Hematopoietic multipotent progenitor cell treated with erythropoietin and hydrocortisone succinate and interleukin-3 and kit ligand, for 8 days (in vitro differentiated cells): Measurements from ENCODE around the gene PITPNC1.
"Not testable (repeated sequence)": the region's sequence is repeated elsewhere in the genome, so short reads cannot be mapped to it uniquely, and the experiment has no call there.

ENCODE experiments used
- DNase-seq: peaks from one replicate; pipeline ENCODE4 v3.0.0-alpha.2; 2015

PITPNC1 gene

DNA sequence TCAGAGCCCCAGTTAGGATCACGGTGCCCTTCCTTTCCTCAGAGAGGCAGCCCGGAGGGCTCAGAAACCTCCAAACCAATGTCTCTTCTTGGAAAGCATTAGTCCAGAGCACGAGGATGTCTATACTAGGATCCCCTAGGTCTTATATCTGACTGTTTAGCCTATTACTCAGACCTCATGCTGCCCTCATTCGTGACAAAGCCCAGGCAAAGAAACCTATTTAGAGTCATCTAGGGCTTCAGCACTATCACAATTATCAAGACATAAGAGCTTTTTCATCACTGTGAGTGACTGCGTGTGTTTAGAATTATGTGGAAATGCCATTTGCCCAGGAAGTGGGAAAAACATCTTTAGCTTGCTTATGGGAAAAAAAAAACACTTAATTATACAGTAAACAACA, 180.8 kb downstream of the PITPNC1 start:
- DNase-seq, result no peak

DNA sequence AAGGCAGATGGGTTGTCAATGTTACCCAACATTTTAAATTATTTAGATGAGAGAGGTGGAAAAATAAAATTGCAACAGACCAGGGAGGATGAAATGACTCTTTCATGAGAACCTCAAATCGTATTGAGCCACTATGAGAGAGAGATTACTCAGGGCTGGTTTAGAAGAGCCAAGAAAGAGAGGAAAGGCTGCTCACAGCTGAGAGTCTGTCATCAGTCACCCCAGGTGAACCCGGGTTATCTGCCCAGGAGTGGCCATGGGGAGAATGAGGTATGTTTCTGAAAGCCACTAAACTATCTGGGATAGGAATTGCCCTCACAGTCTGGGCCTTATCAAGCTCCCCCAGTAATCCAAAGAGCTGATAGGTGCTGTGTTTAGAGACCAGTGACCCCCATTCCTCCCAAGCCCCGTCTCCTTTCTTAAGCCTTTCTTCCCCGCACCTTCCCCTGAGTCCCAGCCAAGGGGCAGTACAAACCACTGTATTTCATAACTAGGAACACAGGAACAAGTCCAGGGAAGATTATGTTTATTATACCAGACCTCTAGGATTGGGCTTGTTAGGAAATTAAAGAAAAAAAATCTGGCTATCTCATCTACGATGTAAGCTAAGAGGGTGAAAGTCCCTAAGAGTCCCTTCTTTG, 181.8 kb downstream of the PITPNC1 start:
- DNase-seq, result peak; percentile 10

DNA sequence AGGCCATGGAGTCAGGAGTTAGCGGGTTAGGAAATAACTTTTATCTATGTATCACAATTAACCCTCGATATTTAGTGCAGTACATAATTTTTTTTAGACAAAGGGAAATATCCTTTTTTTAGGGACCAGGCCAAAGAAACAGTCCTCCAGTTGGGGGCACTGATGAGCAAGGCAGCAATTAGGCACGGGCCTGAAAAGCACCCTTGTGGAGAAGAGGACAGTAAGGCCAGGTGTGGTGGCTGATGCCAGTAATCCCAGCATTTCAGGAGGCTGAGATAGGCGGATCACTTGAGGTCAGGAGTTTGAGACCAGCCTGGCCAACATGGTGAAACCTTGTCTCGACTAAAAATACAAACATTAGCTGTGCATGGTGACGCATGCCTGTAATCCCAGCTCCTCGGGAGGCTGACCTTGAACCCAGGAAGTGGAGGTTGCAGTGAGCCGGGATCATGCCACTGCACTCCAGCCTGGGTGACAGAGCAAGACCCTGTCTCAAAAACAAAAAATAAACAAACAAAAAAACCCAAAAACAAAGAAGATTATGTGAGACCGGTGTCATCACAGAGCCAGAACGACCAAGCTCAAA, 182.4 kb downstream of the PITPNC1 start:
- peak; percentile 16 for DNase-seq

DNA sequence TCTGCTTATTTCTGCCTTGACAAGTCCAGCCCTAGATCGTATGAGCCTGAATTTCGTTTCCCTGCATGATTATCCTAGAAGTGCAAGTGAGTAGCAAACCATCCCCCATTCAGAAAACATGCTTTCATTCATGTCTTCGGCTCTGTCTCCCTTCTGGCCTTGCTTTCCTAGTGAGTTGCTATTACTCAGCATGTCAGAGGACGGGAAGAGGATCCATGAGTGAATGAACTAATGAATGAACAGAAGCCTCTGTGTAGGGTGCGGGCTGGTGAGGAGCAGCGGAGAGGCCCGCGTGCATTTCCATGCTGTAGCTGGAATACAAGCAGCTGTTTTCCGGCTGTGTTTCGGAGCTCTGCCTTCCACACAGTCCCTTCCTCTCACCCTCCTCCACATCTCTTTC, 184.9 kb downstream of the PITPNC1 start:
- no peak for DNase-seq

DNA sequence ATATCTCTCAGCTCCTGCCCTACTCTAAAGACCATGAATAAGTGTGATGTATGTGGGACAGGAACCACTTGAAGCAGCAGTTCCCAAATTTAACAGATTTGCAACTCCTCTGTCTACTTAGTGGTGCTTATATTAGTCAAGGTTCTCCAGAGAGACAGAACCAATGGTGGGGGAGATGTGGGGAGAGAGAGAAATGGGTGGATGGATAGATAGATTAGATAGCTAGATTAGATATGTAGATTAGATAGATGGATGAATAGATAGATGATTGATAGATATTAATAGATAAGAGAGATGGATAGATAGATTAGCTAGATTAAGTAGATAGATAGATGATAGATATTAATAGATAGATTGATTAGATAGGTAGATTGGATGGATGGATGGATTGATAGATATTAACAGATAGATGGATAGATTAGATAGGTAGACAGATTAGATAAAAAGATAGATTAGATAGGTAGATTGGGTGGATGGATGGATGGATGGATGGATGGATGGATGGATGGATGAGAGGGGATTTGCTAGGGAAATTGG, 186.7 kb downstream of the PITPNC1 start:
- DNase-seq, result no peak

DNA sequence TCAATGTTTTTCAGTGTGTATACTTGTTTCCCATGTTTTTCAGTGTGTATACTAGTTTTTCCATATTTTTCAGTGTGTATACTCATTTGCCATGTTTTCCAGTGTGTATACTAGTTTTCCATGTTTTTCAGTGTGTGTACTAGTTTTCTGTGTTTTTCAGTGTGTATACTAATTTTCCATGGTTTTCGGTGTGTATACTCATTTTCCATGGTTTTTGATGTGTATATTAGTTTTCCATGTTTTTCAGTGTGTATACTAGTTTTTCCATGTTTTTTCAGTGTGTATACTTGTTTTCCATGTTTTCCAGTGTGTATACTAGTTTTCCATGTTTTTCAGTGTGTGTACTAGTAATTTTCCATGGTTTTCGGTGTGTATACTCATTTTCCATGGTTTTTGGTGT, 188.0 kb downstream of the PITPNC1 start:
- no peak for DNase-seq

DNA sequence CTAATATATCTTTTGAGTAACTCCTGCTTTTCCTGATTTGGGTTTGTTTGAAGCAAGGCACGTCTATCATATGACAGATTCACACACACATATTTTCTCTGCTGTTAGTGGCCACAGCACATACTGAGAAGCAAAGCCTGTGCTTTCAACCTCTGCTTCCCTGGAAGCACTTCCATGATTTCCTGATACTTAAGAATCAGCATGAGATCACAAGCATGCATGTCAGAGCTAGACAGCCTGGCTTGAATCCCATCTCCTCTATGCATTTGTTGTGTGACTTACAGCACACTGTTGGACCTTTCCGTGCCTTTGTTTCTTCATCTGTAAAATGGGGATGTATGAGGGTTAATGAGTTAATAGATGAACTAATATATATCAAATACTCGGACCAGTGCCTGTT, 189.6 kb downstream of the PITPNC1 start:
- DNase-seq, result no peak

DNA sequence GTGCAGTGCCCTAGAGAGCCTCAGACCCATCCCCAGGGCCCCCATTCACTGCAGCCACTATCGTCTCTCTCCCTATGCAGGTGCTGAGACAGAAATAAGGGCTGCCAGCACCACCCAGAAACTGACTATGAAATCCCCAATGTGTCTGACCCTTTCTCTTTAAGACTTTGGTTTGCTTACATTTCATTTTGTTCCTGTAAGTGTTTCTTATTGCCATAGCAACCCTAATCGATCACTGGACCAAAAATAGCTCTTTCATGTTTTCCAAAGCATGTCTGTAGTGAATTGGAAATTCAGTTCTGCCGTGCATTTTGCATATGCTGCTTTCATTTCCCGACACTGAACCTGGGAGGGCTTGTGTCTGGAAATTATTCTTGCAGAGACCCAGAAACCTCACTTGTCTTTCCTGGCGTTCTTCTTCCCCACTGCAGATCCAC, 192.0 kb downstream of the PITPNC1 start:
- DNase-seq, result no peak

DNA sequence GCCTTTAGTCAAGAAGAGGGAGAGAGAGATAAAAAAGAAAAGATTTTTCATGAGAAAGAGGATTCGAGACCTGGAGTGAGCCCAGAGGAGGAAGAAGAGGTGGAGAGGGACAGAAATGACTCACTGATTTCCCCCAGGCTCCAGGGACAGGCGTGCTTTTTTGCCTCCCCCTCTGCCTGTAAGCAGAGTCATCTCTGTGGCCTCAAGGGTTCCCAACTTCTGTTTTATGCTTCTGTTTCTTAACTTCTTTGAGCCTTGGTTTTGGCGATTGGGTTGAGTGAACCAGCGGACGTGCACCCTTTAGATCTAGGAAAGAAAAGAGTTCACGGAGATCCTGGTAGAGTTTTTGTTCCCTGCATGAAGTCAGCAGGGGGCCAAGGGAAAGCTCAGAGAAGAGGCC, 192.8 kb downstream of the PITPNC1 start:
- DNase-seq, result no peak

DNA sequence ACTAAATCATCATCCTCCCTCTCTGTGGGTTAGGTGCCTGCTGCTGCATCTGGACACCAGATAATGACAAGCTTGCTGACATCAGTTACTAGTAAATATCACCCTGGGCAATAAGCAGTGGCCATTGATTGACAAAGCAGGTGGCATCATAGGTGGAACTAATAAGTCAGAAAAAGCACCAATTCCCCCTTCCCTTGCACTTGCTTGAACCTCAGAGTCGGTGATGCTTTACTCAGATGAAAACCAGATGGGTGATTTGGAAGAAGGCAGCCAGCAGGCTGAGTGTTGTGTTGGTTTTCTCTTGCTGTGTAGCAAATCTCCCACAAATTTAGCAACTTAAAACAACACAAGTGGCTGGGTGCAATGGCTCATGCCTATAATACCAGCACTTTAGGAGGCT, 193.7 kb downstream of the PITPNC1 start:
- no peak for DNase-seq

DNA sequence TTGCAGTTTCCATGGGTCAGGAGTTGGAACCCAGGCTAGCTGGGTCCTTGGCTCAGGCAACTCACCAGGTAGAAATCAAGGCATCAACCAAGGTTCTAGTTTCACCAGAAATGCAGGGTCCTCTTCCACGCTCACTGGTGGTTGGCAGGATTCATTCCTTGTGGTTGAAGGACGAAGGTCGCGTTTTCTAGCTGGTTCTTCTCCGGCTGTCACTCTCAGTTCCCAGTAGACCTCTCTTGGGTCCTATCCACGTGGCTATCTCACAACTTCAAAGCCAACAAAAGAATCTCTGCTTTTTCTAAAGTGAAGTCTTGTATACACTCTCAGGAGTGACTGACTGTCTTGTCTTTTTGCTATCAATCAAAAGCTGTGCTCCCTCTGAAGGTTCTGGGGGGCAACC, 194.4 kb downstream of the PITPNC1 start:
- no peak for DNase-seq

DNA sequence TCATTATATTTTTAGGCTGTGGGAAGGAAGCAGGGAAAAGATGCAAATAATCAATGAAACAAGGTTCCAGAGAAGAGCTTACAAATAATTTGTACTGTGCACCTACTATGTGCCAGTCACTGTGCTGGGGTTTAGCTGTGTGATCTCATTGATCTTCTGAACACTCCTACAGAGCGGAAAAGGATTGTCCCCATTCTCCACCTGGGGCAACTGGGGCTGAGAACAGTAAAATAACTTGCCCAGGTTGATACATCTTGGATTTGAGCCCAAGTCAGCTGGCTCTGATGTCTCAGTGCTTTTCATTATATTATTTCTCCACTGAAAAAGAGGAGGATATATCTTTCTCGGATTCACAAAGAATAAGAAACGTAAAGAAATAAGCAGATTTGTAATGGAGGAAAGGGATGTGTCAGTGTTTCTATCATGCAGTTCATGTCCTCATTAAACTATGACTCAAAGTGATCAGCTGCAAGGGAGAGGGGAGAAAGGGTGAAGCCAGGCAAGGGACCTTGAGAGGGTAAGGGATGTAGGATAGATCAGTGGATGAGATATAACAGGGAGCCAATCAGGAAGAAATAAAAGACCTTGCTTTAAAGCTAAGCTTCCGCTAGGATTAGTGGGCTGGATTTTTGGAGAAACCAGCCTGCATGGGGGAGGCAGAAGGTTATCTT, 197.0 kb downstream of the PITPNC1 start:
- DNase-seq, result no peak

DNA sequence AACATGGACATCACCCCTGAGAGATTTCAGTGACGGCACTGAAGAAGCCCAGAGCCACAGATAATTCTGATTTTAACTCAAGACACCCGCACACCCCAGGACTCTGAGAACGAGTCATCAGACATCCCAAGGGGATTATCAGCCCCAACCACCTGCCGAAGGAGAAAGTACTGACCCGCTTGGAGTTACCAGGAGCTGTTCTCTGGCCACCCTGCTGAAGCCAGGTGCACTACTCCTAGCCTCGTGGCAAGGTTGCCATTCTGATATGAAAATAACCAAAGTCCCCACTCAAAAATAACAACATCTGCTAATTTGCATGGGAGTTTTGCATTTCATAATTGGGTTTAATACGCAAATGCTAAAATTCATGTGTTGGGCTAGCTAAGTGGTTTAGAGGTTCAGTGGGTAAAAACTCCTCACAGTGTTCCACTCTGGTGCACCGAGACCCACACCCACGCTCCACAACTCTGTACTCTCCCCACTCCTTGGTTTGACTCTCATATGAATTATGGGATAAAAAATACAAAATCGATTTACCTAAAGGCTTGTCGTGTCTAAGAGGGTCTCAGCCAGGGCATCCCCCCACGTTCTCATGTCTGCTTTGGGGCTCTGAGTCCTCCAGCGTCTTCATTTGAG, 197.7 kb downstream of the PITPNC1 start:
- DNase-seq, result no peak

DNA sequence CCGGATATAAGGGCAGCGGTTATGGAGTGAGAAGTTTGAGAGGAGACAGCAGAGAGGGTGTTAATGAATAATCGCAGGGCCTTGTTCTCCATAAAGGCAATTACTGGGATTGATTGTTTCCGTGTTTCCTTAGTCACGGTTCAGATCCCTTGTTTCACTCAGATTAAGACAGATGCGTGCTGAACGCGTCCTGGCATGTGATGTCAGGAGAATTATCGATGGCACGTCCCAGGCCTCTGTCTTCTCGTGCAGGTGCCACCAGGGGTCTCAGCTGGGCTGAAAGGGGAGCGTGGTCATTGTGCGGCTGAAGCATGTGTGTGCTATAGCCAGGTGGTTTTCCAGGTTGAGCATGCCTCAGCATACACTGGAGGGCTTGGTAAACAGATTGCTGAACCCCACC, 198.2 kb downstream of the PITPNC1 start:
- no peak for DNase-seq

DNA sequence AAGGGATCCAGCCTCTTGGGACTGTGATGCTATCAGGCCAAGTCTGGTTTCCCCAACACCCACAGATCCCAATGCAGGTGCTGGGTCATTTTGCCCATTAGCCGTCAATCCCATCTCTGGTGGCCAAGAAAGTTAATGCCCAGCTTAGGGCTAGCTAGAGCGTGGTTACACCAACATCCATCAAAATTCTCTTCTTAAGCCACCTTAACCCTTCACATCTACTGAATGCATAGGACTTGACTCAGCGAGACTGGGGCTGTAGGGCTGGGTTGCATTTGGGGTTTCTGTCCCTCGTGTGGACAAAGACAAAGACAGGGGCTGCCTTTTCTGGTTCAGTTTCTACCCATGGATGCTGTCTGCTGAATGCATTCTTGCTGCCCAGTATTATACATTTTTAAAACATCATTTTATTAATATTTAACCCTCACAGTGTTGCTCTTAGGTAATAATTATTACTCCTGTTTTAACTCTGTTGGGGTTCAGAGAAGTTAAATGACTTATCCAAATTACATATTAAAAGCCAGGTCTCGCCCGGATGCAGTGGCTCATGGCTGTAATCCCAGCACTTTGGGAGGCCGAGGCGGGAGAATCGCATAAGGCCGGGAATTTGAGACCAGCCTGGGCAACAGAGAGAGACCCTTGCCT, 199.5 kb downstream of the PITPNC1 start:
- no peak for DNase-seq

DNA sequence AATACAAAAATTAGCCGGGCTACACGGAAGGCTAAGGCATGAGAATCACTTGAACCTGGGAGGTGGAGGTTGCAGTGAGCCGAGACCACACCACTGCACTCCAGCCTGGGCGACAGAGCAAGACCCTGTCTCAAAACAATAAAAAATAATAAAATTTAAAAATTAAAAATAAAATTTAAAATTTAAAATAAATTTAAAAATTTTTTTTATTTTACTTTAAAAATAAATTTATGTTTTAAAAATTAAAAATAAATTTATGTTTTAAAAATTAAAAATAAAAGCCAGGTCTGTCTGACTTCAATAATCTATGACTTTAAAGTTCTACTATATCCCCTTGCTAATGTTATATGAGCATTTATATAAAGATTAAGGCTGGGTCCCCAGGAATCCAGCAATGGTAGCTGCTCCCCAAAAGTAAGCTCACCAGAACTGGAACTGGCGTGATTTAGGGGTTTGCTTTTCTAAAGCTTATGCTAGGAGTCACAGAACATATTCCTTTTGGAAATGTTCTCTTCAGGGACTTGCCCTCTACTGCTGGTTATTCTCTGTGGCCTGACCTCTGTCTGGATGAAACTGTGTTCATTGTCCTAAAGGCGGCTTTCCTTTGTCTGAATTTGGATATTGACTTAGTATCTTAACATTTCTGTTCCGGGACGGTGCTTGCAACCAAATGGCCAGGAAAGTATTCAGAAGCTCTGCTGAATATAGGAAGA, 200.5 kb downstream of the PITPNC1 start:
- DNase-seq, result no peak

DNA sequence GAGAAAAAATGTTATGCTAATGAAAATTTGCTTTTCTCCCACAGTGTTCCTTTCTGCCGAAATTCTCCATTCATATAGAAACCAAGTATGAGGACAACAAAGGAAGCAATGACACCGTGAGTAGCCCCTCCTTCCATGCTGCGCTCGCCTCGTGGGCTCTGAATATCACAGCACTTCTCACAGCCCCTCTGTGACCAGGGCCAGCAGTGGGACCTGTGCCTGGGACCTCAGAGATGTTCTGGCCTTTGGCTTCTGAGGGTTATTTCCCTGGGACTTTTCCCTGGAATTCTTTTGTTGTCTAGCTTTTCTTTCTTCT, 201.0 kb downstream of the PITPNC1 start:
- no peak for DNase-seq

DNA sequence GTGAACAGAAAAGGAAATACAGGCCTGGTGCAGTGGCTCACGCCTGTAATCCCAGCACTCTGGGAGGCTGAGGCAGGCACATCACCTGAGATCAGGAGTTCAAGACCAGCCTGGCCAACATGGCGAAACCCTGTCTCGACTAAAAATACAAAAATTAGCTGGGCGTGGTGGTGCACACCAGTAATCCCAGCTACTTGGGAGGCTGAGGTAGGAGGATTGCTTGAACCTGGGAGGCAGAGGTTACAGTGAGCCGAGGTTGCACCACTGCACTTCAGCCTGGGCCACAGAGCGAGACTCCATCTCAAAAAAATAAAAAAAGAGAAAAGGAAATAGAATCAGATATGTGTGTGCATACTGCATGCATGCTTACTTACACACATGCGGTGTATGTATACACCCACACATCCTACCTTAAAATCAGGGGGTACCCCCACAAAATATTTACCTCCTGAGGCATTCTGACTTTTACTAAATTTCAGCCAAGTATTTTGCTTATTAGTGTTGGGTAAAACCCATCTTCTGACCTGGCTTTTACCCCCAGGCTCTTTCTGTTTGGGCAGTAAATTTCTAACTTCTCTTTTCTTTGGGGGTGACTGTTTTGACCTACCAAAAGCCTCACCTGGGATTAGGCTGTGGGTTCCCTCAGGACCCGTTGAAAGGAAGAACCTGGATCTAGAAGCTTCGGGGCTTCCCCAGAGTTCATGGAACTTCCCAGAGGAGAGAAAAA, 201.8 kb downstream of the PITPNC1 start:
- DNase-seq, result not testable (repeated sequence)

DNA sequence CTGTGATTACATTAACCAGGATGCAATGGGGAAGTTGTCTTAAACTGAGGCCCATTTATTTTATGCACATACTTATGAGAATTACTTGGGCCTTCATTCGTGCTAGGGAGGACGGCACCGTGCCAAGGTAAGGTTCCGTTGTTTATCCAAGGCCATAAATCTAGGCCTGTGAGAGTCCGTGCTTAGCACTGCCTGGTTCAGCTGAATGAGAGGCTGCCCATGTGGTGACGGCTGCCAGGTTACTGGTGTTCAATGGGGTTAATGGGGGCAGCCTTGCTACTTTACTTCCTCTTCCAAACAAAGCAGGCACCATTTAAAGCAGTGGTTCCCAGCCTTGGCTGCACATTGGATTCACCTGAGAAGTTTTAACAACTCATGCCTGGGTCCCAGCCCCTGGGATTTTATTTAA, 205.6 kb downstream of the PITPNC1 start:
- no peak for DNase-seq

DNA sequence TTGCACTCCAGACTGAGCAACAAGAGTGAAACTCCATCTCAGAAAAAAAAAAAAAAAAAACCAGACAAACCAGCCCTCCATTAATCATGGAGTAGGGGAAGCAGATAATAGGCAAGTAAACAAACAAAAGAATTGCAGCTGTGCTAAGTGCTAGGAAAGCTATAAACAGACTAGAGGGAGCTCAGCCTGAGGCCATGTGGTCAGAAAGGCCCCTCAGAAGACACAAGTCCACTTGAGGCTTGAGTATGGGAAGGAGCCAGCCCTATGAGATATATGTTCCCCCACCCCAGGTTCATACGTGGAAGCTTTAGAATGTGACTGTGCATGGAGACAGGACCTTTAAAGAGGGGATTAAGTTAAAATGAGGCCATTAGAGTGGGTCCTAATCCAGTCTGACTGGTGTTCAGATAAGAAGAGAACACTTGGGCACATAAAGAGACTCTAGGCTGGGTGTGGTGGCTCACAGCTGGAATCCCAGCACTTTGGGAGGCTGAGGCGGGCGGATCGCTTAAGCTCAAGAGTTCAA, 208.1 kb downstream of the PITPNC1 start:
- no peak for DNase-seq

DNA sequence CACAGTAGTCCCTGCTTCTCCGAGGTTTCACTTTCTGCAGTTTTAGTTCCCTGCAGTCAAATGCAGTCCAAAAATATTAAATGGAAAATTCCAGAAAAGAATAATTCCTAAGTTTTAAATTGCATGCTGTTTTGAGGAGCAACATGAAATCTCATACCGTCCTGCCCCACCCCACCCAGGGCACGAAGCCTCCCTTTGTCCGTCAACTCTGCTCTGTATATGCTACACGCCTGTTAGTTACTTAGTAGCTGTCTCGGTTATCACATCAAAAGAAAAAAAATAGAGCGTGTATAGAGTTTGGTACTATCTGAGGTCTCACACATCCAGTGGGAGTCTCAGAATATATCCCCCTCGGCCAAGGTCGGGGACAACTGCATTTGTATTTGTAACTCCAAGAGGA, 211.2 kb downstream of the PITPNC1 start:
- DNase-seq, result no peak
